Stomach smooth muscle (tissue), 2 donors: Measurements from ENCODE around the gene ORMDL2.
"Not testable (repeated sequence)": the region's sequence is repeated elsewhere in the genome, so short reads cannot be mapped to it uniquely, and the experiment has no call there.

Source experiments
- H3K27ac ChIP-seq: one replicate; pipeline ENCODE4 v1.7.0; 2013; ENCODE audit warnings: mild to moderate bottlenecking, low read length, inconsistent platforms
- H3K27me3 ChIP-seq, 2 donors: one replicate each; pipeline ENCODE4 v1.7.0; 2013; ENCODE audit warnings: low read length in 2 of 2; ENCODE audit not compliant: insufficient read depth in 2 of 2, control insufficient read depth in 1 of 2
- H3K36me3 ChIP-seq, 2 donors: one replicate each; pipeline ENCODE4 v1.7.0; 2013; ENCODE audit warnings: low read length in 2 of 2; ENCODE audit not compliant: control insufficient read depth in 2 of 2, insufficient read depth in 2 of 2
- H3K4me1 ChIP-seq: one replicate; pipeline ENCODE4 v1.7.0; 2013; ENCODE audit warnings: low read length; ENCODE audit not compliant: control insufficient read depth, insufficient read depth
- H3K4me3 ChIP-seq, 2 donors: one replicate each; pipeline ENCODE4 v1.7.0; 2013; ENCODE audit warnings: low read length in 2 of 2
- H3K9ac ChIP-seq, 2 donors: one replicate each; pipeline ENCODE4 v1.7.0; 2013; ENCODE audit warnings: low read length in 2 of 2, mild to moderate bottlenecking in 1 of 2
- H3K9me3 ChIP-seq, 2 donors: one replicate each; pipeline ENCODE4 v1.7.0; 2013; ENCODE audit warnings: low read length in 2 of 2; ENCODE audit not compliant: control insufficient read depth in 2 of 2
- donor health status: healthy.
- donor health status: Pancreatic carcinoma.

The ORMDL2 gene

DNA sequence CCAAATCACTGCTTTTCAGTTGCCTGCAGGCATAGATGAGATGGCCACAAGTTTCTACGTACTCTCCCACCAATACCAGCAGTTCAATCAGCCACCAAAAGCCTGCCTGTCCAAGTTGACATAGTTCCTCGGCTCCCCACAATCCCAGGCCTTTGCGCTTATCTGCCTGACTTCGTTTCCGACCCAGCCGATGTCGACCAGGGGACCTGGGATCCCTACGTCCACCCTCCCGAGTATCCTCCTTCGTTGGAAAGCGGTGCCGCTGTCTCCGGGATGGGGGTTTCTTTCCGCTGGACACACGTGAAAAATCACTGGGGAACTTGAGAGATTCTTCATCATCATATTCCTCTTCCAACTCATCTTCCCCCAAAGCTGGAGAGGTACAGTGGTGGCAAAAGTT lies 10.0 kb downstream of the ORMDL2 start:
- no peak overlapping the region for H3K4me3 ChIP-seq
- peaks cover 36% of the 10 kb centered on the region for H3K4me1 ChIP-seq
- H3K9ac ChIP-seq: no peak overlapping the region
- peaks cover 3 to 4% of the 10 kb centered on the region in 2 donors for H3K36me3 ChIP-seq
- peaks cover 0 to 5% of the 10 kb centered on the region in 2 donors for H3K27me3 ChIP-seq
- H3K27ac ChIP-seq: peak overlapping the region; percentile 6
- no peaks in the 10 kb centered on the region for H3K9me3 ChIP-seq

DNA sequence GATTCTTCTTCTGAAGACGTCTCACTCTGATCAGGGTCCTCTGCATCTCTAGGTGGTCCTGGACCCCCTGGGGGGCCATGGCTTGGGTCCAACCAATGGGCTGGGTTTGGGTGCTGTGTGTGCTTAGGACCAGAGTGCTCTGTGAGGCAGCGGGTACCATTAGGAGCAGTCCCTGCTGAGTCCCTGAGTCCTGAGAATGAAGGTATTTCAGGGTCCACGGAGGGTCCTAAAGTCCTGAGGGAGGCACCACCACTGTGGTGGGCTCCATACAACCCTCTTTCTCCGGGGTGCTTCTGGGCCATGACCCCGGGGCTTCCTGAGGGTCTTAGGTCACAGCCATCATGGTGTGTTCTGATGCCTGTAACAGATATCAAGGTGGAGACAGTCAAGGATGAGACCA lies 10.5 kb downstream of the ORMDL2 start:
- Histone ChIP-seq H3K9ac (peak overlapping the region in 1 of 2 donors; percentile 2), H3K27ac (peak overlapping the region; percentile 66), H3K4me1 (peaks cover 39% of the 10 kb centered on the region), H3K4me3 (peak overlapping the region in 1 of 2 donors; percentile 69), H3K36me3 (no peaks in the 10 kb centered on the region), H3K27me3 (peaks cover 0 to 5% of the 10 kb centered on the region in 2 donors), H3K9me3 (no peaks in the 10 kb centered on the region)

DNA sequence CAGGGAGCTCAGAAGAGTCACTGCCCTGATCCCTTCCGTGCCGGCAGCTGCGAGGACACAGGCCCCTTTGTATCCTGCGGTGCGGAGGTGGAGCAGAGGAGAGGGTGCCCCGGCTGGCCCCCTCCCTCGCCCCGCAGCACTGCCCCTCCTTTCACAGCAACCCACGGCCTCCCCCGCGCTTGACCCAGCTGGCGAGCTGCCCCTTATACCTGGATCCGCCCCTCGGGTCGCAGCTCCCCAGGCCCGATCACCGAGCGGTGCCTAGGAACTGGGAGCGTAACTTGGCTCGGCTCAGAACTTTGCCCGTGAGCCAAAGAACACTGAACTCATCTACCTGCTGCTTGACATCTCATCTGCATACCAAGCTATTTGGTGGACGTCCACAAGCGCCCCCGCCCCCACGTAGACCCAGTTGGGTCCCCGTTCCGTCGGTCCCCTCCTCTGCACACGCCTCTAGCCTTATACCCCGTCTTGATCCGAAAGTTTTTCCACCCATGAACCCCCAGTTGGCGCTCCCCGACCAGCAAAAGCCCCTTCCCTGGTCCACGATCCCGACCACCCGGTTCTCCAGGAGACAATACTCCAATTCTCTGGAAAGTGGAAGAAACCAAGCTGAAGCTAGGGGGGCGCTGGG lies 12.2 kb downstream of the ORMDL2 start:
- Histone ChIP-seq H3K9ac (peak overlapping the region; percentile 81 to 92), H3K9me3 (no peaks in the 10 kb centered on the region), H3K27me3 (peaks cover 0 to 5% of the 10 kb centered on the region in 2 donors), H3K27ac (peak overlapping the region; percentile 80), H3K4me3 (peak overlapping the region; percentile 79 to 94), H3K36me3 (no peaks in the 10 kb centered on the region), H3K4me1 (peaks cover 39% of the 10 kb centered on the region)

DNA sequence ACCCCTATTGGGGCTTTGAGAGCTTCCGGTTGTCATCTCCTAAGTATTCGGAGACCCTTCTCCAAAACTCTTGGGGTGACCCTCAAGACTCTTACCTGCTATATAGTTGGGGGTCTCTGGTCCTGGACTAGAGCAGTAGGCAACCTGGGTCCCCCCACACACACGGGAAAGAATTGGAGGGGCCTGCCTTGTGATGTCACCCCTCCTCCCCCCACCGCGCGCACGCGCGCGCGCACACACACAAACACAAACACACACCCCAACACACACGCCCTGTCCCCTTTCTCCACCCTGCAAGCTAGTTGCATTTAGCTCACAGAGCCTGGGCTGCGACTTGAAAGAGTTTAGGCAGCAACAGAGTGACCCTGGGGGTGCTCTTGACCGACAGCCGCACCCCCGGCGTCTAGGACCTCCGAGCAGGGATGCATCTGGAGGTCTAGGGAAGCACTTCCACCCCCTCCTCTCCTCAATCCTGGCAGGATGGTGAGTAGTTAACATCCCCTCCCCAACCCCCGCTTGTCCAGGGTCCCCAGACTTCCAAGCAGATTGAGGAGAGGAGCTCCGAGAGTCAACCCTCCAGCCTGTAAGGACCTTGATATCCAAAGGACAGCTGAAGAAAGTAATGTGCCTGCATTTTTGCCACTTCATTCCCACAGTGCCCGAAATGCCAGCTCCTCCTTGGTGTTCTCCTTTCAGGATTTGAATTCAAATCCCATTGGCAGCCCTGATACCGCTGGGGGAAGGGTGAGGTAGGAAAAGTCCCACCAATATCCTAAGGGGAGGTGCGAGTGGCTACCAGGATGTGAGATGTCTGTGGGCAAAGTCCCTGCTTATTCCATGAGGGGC lies 13.0 kb downstream of the ORMDL2 start:
- peak overlapping the region; percentile 79 to 94 for H3K4me3 ChIP-seq
- H3K36me3 ChIP-seq: no peaks in the 10 kb centered on the region
- H3K9ac ChIP-seq: peak overlapping the region; percentile 81 to 92
- H3K4me1 ChIP-seq: peaks cover 38% of the 10 kb centered on the region
- H3K27ac ChIP-seq: peak overlapping the region; percentile 80
- H3K9me3 ChIP-seq: no peaks in the 10 kb centered on the region
- peaks cover 0 to 5% of the 10 kb centered on the region in 2 donors for H3K27me3 ChIP-seq

DNA sequence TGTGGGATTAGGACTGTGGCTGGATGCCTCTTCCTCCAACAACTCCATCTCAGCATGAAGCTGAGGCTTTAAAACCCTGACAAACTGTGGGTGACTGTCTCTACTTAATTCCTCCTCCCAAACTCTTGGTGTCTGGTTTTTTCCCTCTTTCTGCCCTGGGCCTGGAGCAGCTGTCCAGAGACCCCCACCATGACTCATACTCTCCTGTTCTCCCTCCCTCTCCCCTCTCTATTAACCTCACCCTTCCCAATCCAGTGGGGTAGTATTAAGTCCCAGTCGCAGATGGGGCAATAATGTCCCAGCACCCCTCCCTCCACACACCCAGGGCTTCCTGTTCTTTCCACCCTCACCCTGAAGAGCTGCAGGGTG lies 13.6 kb downstream of the ORMDL2 start:
- Histone ChIP-seq H3K9ac (peak overlapping the region; percentile 81 to 92), H3K27me3 (peaks cover 0 to 5% of the 10 kb centered on the region in 2 donors), H3K9me3 (no peaks in the 10 kb centered on the region), H3K36me3 (no peaks in the 10 kb centered on the region), H3K4me1 (peaks cover 36% of the 10 kb centered on the region), H3K4me3 (peak overlapping the region; percentile 79 to 94), H3K27ac (peak overlapping the region; percentile 80)

DNA sequence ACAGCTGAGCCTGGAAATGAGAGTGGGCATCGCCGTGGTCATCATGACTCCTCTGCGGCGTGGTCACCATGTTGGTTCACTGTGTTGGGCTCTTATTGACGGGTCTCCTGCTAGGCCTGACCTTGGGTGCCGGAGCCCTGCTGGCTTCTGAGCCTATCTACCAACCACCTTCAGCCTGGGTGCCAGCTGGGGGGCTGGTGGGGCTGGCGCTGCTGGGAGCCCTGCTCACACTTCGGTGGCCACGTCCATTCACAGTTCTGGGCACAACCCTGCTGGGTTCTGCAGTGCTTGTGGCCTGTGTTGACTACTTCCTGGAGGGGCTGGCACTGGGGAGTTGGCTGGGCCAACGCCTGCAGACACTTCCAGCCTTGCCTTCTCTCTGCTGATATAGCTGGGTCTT lies 15.2 kb downstream of the ORMDL2 start:
- Histone ChIP-seq H3K4me3 (no peak overlapping the region), H3K9ac (no peak overlapping the region), H3K36me3 (no peaks in the 10 kb centered on the region), H3K9me3 (no peaks in the 10 kb centered on the region), H3K27me3 (peaks cover 5 to 7% of the 10 kb centered on the region in 2 donors), H3K4me1 (peaks cover 27% of the 10 kb centered on the region), H3K27ac (no peak overlapping the region)

DNA sequence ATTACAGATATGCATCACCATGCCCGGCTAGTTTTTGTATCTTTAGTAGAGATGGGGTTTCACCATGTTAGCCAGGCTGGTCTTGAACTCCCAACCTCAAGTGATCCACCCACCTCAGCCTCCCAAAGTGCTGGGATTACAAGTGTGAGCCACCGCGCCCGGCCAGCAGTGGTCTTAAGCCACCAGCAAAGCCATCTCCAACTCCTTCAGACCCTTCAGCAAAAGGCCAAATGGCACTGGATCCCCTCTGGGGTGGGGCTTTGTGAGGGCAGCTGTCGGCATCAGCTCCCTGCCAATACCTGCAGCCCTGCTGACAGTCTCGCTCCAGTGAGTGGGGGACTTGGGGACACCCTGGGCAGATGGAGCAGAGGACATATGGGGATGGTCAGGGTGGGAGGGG lies 16.6 kb downstream of the ORMDL2 start:
- peaks cover 24% of the 10 kb centered on the region for H3K4me1 ChIP-seq
- H3K27ac ChIP-seq, H3K9me3 ChIP-seq, H3K4me3 ChIP-seq, H3K36me3 ChIP-seq, H3K27me3 ChIP-seq, H3K9ac ChIP-seq: not testable (repeated sequence)

DNA sequence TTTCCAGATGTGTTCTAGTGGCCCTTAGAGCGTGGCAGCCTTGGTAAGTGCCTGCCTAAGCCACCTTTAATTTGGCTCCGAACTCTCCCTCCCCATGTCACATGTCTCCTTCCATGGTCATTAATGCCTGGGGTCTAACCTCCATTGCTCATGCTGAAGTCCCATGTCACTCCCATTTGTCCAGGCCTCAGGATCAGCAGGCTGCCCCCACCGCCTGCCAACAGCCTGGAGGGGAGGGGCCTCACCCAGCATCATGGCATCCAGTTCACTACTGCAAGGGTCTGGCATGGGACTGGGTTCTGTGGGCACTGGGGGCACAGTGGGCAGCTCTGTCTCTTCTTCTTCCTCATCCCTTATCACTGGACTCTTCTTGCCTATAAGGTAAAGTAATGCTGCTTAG lies 20.5 kb downstream of the ORMDL2 start:
- no peak overlapping the region for H3K4me3 ChIP-seq
- no peak overlapping the region for H3K9ac ChIP-seq
- no peak overlapping the region for H3K27ac ChIP-seq
- peaks cover under 1% of the 10 kb centered on the region for H3K4me1 ChIP-seq
- H3K9me3 ChIP-seq: no peaks in the 10 kb centered on the region
- H3K36me3 ChIP-seq: no peaks in the 10 kb centered on the region
- peaks cover 0 to 15% of the 10 kb centered on the region in 2 donors for H3K27me3 ChIP-seq

DNA sequence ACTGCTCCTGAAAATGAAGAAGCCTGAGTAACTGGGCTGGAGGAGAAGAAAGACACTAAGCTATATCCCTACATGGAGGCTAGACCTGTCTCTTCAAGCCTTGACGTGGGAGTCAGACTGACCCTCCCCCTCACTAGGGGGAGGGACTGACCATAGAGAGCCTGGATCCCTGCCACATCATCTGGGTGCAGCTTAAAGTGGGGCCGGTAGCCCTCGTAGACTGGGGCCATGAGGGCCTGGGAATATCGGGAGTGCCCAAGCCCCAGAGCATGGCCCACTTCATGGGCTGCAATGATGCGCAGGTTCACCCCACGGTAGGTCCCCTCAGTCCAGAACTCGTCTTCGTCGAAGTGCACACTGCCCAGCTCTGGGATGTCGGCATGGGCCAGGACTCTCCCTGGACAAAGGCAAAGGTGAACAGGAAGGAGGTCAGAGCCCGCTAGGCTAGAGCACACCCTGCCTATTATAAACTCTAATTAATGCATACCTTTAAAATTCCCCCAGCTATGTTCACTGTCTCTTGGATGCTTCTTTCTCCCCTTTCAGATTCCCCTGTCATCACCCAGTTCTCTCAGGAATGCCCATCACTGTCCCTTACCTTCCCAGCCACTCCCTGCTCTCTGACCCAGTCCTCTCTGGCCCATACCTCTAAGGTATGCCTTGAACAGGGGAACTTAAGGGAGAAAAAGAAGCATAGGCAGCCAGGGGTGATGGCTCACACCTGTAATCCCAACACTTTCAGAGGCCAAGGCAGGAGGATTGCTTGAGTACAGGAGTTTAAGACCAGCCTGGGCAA lies 21.7 kb downstream of the ORMDL2 start:
- H3K4me1 ChIP-seq: no peaks in the 10 kb centered on the region
- H3K9me3 ChIP-seq: no peaks in the 10 kb centered on the region
- no peak overlapping the region for H3K4me3 ChIP-seq
- H3K27ac ChIP-seq: no peak overlapping the region
- peaks cover 0 to 15% of the 10 kb centered on the region in 2 donors for H3K27me3 ChIP-seq
- H3K9ac ChIP-seq: no peak overlapping the region
- H3K36me3 ChIP-seq: no peaks in the 10 kb centered on the region

DNA sequence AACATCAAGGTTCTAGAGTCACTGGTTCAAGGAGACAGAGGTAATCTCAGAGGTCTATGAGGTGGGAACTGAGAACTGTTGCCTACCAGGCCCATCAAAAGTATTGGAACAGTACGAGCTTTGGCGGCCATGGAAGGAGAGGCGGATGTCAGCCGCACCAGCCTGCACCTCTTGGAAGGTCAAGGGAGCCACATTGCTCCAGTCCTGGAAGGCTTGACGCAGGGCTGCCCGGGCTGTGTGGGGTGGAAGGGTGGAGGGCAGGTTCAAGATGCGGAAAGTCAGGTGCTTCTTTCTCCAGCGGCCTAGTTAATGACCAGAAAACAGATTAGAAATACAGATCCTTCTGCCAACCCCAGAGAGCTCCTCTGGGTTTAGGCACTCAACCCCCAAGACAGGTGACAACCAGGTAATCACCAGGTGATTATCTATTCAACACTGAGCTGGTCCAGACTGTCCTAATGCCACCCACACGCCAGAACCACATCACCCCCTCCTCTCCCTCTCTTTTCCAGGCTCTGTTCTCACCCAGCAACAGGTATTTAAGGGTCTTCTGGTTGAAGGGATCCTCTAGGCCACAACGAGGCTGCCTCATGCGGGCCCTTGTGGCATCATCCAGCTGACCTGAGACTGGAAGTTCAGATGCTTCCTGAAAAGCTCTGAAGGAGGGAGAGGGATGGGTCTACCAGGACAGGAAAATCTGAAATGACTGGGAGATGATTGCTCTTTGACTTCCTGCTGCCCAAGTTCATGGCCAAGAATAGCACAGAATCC lies 22.9 kb downstream of the ORMDL2 start:
- H3K9me3 ChIP-seq: no peaks in the 10 kb centered on the region
- H3K27me3 ChIP-seq: peaks cover 0 to 15% of the 10 kb centered on the region in 2 donors
- H3K27ac ChIP-seq: no peak overlapping the region
- no peak overlapping the region for H3K9ac ChIP-seq
- no peaks in the 10 kb centered on the region for H3K4me1 ChIP-seq
- no peak overlapping the region for H3K4me3 ChIP-seq
- H3K36me3 ChIP-seq: no peaks in the 10 kb centered on the region
